ENCODE measurements around the gene PCGF1.

The PCGF1 gene

DNA sequence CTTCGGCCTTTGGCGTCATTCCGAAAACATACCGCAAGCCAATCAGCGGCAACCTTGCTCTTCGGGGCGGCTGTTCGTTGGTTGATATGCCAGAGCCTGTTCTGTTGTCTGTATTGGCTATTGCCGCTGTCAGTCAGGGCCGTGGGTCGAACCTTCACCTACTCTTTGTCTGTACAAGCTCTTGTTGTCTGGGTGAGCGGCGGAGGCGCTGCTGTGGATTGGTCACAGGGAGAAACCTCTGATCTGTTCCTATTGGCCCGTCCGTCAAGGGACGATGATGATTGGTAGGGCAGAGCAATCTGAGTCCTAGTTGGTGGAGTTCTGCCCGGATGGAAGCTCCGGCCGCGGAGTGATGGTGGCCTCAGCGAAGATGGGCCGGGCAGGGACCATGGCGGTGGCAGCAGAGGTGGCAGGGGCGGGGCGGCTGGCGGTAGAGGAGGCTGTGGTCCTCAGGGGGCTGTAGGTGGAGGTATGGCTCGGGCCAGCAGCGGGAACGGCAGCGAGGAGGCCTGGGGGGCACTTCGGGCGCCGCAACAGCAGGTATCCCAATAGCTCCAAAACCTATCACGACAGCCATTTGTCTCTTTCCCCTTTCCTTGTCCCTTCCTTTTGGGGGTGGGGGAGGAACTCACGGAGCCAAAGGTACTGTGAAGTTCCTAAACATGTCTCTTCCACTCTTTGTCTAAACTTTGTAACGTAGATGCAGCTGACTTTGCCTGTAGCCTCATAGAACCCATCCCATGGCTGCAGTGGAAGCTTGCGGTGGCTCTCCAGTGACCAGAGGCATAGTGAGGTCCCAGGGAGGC is 49.2 kb downstream of the PCGF1 start, which contains the start of gene WBP1:
Gene WBP1 (plus strand): TSS at position 307 of the 806 bp plus-strand sequence. CDS start 165 bp downstream, at position 472.
- peak; percentile 99 for DNase-seq (ENCODE audit: low spot score)
- ChIA-PET POLR2A (ENCODE audit: low non-redundant PET) (interaction anchor here (0.8 to 1.0 kb wide), 2 partner anchors 13 to 18 kb away, joined by 3 to 5 read pairs; no protein-coding TSS in a partner anchor), CTCF (interaction anchor here (1.5 to 1.8 kb wide), 2 partner anchors 25 to 74 kb away, joined by 4 to 6 read pairs; partner anchors contain the start of genes CCDC142 and TTC31)
- no peak for TF ChIP-seq CTCF (conservative IDR thresholded peaks at IDR 0.05; ENCODE audit: low read depth)
- H3K27ac ChIP-seq, result peak within 1 kb of the TSS; percentile 98

DNA sequence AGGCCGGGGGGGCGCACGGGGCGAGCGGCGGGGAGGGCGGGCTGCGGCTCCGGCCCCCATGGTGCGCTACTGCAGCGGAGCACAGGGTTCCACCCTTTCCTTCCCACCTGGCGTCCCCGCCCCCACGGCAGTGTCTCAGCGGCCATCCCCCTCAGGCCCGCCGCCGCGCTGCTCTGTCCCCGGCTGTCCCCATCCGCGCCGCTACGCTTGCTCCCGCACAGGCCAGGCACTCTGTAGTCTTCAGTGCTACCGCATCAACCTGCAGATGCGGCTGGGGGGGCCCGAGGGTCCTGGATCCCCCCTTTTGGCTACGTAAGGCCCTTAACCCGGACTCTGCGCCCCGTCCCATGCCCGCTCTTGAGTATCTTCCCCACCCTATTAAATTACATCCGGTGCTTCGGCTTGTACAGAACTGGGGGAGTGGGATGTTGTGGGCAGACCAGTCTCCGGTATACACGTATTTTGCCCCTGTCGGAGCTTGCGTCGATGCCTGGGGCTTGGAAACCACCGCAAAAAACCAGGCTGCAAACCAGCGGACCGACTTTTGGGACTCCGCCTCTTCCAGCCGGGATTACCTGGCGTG is 49.9 kb downstream of the PCGF1 start:
- POLR2A ChIA-PET (ENCODE audit: low non-redundant PET), result interaction anchor here (1.0 to 1.1 kb wide), 2 partner anchors 17 to 24 kb away, joined by 4 to 5 read pairs; no protein-coding TSS in a partner anchor
- no peak for TF ChIP-seq CTCF (conservative IDR thresholded peaks at IDR 0.05; ENCODE audit: low read depth)
- H3K27ac ChIP-seq, result peak overlapping the region; percentile 98
- CTCF ChIA-PET, result interaction anchor here (1.8 kb wide), 1 partner anchor 25 kb away, joined by 6 read pairs; the partner anchor contains the start of genes CCDC142 and TTC31
- DNase-seq (ENCODE audit: low spot score), result peak; percentile 48

- ChIA-PET CTCF (interaction anchor here (1.8 kb wide), 1 partner anchor 26 kb away, joined by 6 read pairs; the partner anchor contains the start of genes CCDC142 and TTC31), POLR2A (ENCODE audit: low non-redundant PET) (interaction anchor here (1.1 kb wide), 1 partner anchor 24 kb away, joined by 4 read pairs; no protein-coding TSS in a partner anchor)
- DNase-seq (ENCODE audit: low spot score), result no peak
- no peak for TF ChIP-seq CTCF (conservative IDR thresholded peaks at IDR 0.05; ENCODE audit: low read depth)
- peak overlapping the region; percentile 98 for H3K27ac ChIP-seq
These were observed 50.4 kb downstream of the PCGF1 start for GRCh38 chr2:74457129-74457548.

All from RWPE1 (cell line).